ENCODE data around the gene WNT5B. TPM values are rescaled to one million over a fixed set of nuclear protein-coding genes. Genes with fewer than 3 reads are reported as not detected.
A peak's percentile ranks its signal among the peaks of the same experiment; 100 is the strongest.

WNT5B gene
- total and polyA plus RNA-seq, 2 donors (not counting 3 experiments of a cell fraction or from before 2014, with no cell fraction given), result not detected

- TF ChIP-seq EZH2 (IDR thresholded peaks at IDR 0.05; ENCODE audit: borderline replicate concordance, low read depth, low read length, severe bottlenecking), result no peak
- TF ChIP-seq MYC (IDR thresholded peaks at IDR 0.05; ENCODE audit: low read depth, low read length), result no peak
- peak; percentile 1 for TF ChIP-seq FOS (IDR thresholded peaks at IDR 0.05; ENCODE audit: borderline replicate concordance, insufficient read depth, low read length)
- BruUV-seq (replicated peaks), result TSS peak; percentile 30
- dilution Hi-C loops (cut with MboI; ENCODE audit: extremely low pct_ligation_motif_present, low sequenced_read_pairs) (no loop called here), intact Hi-C loops (cut with micrococcal nuclease) (loop anchor here (1.0 kb wide), 2 partner anchors 9 to 19 kb away; no protein-coding TSS in a partner anchor)
- Histone ChIP-seq H4K20me1 (replicated peaks; ENCODE audit: control insufficient read depth, extremely low read depth, insufficient read depth, low read length) (no peaks in the 10 kb centered on the region), H3K9ac (replicated peaks; ENCODE audit: extremely low read depth, insufficient read depth, low read length) (peak overlapping the region; percentile 50), H3K36me3 (ENCODE audit: control insufficient read depth in 2 of 2, extremely low read depth in 1 of 2, insufficient read depth in 2 of 2, low read length in 2 of 2) (no peaks in the 10 kb centered on the region), H3K4me2 (ENCODE audit: insufficient read depth, low read length) (peak overlapping the region; percentile 61), H3K4me3 (replicated peaks in 1 of 3; ENCODE audit: insufficient read depth in 1 of 3, low read depth in 1 of 3, low read length in 3 of 3) (no peak overlapping the region), H3K9me3 (replicated peaks; ENCODE audit: control insufficient read depth, insufficient read depth, low read length) (no peaks in the 10 kb centered on the region), H3K4me1 (ENCODE audit: control insufficient read depth, extremely low read depth, insufficient read depth, low read length) (peaks cover 15% of the 10 kb centered on the region), H2AFZ (ENCODE audit: low read depth, low read length) (peak overlapping the region; percentile 83), H3K9me1 (replicated peaks; ENCODE audit: control insufficient read depth, extremely low read depth, insufficient read depth, low read length) (no peaks in the 10 kb centered on the region), H3K27ac (ENCODE audit: insufficient read depth, low read depth, low read length) (peak overlapping the region; percentile 76), H3K27me3 (ENCODE audit: control insufficient read depth in 2 of 2, insufficient read depth in 2 of 2, low read length in 2 of 2) (peaks cover 0 to 2% of the 10 kb centered on the region in 2 experiments), H3K79me2 (ENCODE audit: control insufficient read depth, insufficient read depth, low read length) (no peaks in the 10 kb centered on the region)
- POLR2A ChIA-PET, result interaction anchor here (1.1 to 1.3 kb wide), 2 partner anchors 9 to 20 kb away, joined by 7 to 8 read pairs; partner anchors contain the start of gene ADIPOR2
- DNase-seq (ENCODE audit: low read depth, low spot score) (no peak), FAIRE-seq (no peak)
- CTCF ChIA-PET, result interaction anchor here (0.6 to 2.1 kb wide), 12 partner anchors 8 to 259 kb away, joined by 3 to 21 read pairs (median 7); partner anchors contain the start of gene ADIPOR2
Observed at GRCh38 chr12:1681493-1681807, 52.4 kb downstream of the WNT5B start.

- FAIRE-seq (no peak), DNase-seq (ENCODE audit: low read depth, low spot score) (no peak)
- ChIA-PET POLR2A (no interaction called here), CTCF (interaction anchor here (0.7 to 2.4 kb wide), 4 partner anchors 9 to 103 kb away, joined by 3 to 13 read pairs (median 4); no protein-coding TSS in a partner anchor)
- no peak overlapping the region for H3K9ac ChIP-seq (replicated peaks; ENCODE audit: extremely low read depth, insufficient read depth, low read length)
- H4K20me1 ChIP-seq (replicated peaks; ENCODE audit: control insufficient read depth, extremely low read depth, insufficient read depth, low read length), result no peaks in the 10 kb centered on the region
- dilution Hi-C loops (cut with MboI; ENCODE audit: extremely low pct_ligation_motif_present, low sequenced_read_pairs), result no loop called here
- BruUV-seq (replicated peaks), result no TSS peak
- H2AFZ ChIP-seq (ENCODE audit: low read depth, low read length), result no peak overlapping the region
- no peak for TF ChIP-seq POLR2AphosphoS5 (IDR thresholded peaks at IDR 0.05; ENCODE audit: insufficient read depth, low read depth, low read length)
- TF ChIP-seq MYC (IDR thresholded peaks at IDR 0.05; ENCODE audit: low read depth, low read length), result no peak
- no peak for TF ChIP-seq MAX (IDR thresholded peaks at IDR 0.05; ENCODE audit: insufficient read depth, insufficient read length)
- no peak for TF ChIP-seq POLR2A (IDR thresholded peaks at IDR 0.05; ENCODE audit: low read depth, low read length)
- no peak for TF ChIP-seq GATA2 (IDR thresholded peaks at IDR 0.05; ENCODE audit: insufficient read depth, insufficient read length, low read depth, low read length)
- no peak for TF ChIP-seq CTCF (IDR thresholded peaks at IDR 0.05; ENCODE audit: extremely low read depth in 1 of 2, insufficient read depth in 1 of 2, low read depth in 1 of 2, low read length in 2 of 2)
- TF ChIP-seq FOS (IDR thresholded peaks at IDR 0.05; ENCODE audit: borderline replicate concordance, insufficient read depth, low read length), result no peak
- TF ChIP-seq JUN (IDR thresholded peaks at IDR 0.05; ENCODE audit: borderline replicate concordance, insufficient read depth, insufficient read length, low read depth), result no peak
- no peak for TF ChIP-seq EZH2 (IDR thresholded peaks at IDR 0.05; ENCODE audit: borderline replicate concordance, low read depth, low read length, severe bottlenecking)
- H3K9me3 ChIP-seq (replicated peaks; ENCODE audit: control insufficient read depth, insufficient read depth, low read length), result no peaks in the 10 kb centered on the region
- H3K4me1 ChIP-seq (ENCODE audit: control insufficient read depth, extremely low read depth, insufficient read depth, low read length), result peaks cover 14% of the 10 kb centered on the region
- H3K27me3 ChIP-seq (ENCODE audit: control insufficient read depth in 2 of 2, insufficient read depth in 2 of 2, low read length in 2 of 2), result no peaks in the 10 kb centered on the region
- intact Hi-C loops (cut with micrococcal nuclease), result no loop called here
- no peak overlapping the region for H3K4me3 ChIP-seq (replicated peaks in 1 of 3; ENCODE audit: insufficient read depth in 1 of 3, low read depth in 1 of 3, low read length in 3 of 3)
- H3K9me1 ChIP-seq (replicated peaks; ENCODE audit: control insufficient read depth, extremely low read depth, insufficient read depth, low read length), result no peaks in the 10 kb centered on the region
- H3K4me2 ChIP-seq (ENCODE audit: insufficient read depth, low read length), result no peak overlapping the region
- no peak overlapping the region for H3K27ac ChIP-seq (ENCODE audit: insufficient read depth, low read depth, low read length)
- no peaks in the 10 kb centered on the region for H3K36me3 ChIP-seq (ENCODE audit: control insufficient read depth in 2 of 2, extremely low read depth in 1 of 2, insufficient read depth in 2 of 2, low read length in 2 of 2)
- peaks cover 22% of the 10 kb centered on the region for H3K79me2 ChIP-seq (ENCODE audit: control insufficient read depth, insufficient read depth, low read length)
Observed at GRCh38 chr12:1688086-1688710, 59.2 kb downstream of the WNT5B start.
